HG02870 (cell line): ENCODE measurements around the gene GRB14.
"Not testable (repeated sequence)": the region's sequence is repeated elsewhere in the genome, so short reads cannot be mapped to it uniquely, and the experiment has no call there.

Source experiments
- ATAC-seq: cut with Tn5 transposase; IDR thresholded peaks from one replicate; pipeline ENCODE4 v1.9.1; 2021; ENCODE audit warnings: mild to moderate bottlenecking, moderate library complexity; ENCODE audit not compliant: unreplicated experiment

Gene GRB14

GRCh38 chr2:164560902-164561301 lies 60.4 kb downstream of the GRB14 start:
- no peak for ATAC-seq

- peak; percentile 57 for ATAC-seq
Measured at GRCh38 chr2:164560181-164560792, 61.0 kb downstream of the GRB14 start.

- no peak for ATAC-seq
Measured at GRCh38 chr2:164558450-164558849, 62.8 kb downstream of the GRB14 start.

GRCh38 chr2:164554487-164554886 lies 66.8 kb downstream of the GRB14 start:
- ATAC-seq, result no peak

- no peak for ATAC-seq
Measured at GRCh38 chr2:164551519-164551918, 69.8 kb downstream of the GRB14 start.

GRCh38 chr2:164549705-164550104 lies 71.6 kb downstream of the GRB14 start:
- ATAC-seq, result not testable (repeated sequence)

- ATAC-seq, result no peak
Measured at GRCh38 chr2:164545484-164545883, 75.8 kb downstream of the GRB14 start.

- ATAC-seq, result no peak
Measured at GRCh38 chr2:164542581-164543021, 78.7 kb downstream of the GRB14 start.

GRCh38 chr2:164538240-164538866 lies 82.9 kb downstream of the GRB14 start:
- ATAC-seq, result peak; percentile 78

GRCh38 chr2:164535280-164536025 lies 85.8 kb downstream of the GRB14 start:
- ATAC-seq, result no peak

- ATAC-seq, result no peak
Measured at GRCh38 chr2:164530464-164530863, 90.8 kb downstream of the GRB14 start.

GRCh38 chr2:164523726-164524125 lies 97.6 kb downstream of the GRB14 start:
- no peak for ATAC-seq

- ATAC-seq, result no peak
Measured at GRCh38 chr2:164523009-164523408, 98.3 kb downstream of the GRB14 start.

GRCh38 chr2:164522561-164522981 lies 98.7 kb downstream of the GRB14 start:
- ATAC-seq, result no peak

- no peak for ATAC-seq
Measured at GRCh38 chr2:164515734-164516133, 105.5 kb downstream of the GRB14 start.

- no peak for ATAC-seq
Measured at GRCh38 chr2:164515030-164515429, 106.3 kb downstream of the GRB14 start.

- ATAC-seq, result no peak
Measured at GRCh38 chr2:164514491-164514890, 106.8 kb downstream of the GRB14 start.

GRCh38 chr2:164512871-164513270 lies 108.4 kb downstream of the GRB14 start:
- no peak for ATAC-seq

GRCh38 chr2:164511738-164512137 lies 109.5 kb downstream of the GRB14 start:
- no peak for ATAC-seq

GRCh38 chr2:164510895-164511294 lies 110.4 kb downstream of the GRB14 start:
- no peak for ATAC-seq

GRCh38 chr2:164509137-164509877 lies 112.0 kb downstream of the GRB14 start:
- no peak for ATAC-seq
